Measurements from ENCODE around the gene MEP1B. TPM values are rescaled to one million over a fixed set of nuclear protein-coding genes. Genes with fewer than 3 reads are reported as not detected.

Gene MEP1B
- total RNA-seq, 1 donor from 2014 or later = not detected

DNA sequence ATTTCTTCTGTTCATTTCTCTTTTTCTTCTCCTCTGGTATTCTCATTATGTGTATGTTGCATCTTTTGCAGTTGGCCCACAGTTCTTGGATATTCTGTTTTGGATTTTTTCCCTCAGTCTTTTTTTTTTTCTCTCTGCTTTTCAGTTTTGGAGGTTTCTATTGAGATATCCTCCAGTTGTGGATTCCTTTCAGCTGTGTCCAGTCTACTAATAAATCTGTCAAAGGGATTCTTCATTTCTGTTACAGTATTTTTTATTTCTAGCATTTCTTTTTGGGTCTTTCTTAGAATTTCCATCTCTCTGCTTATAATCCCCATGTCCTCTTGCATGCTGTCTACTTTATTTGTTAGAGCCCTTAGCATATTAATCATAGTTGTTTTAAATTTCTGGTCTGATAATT is 6.3 kb upstream of the MEP1B start:
- DNase-seq (ENCODE audit: low read depth) = no peak
- H3K4me3 ChIP-seq (ENCODE audit: low read depth, low read length) = no peak overlapping the region
- TF ChIP-seq, protein P1, sequence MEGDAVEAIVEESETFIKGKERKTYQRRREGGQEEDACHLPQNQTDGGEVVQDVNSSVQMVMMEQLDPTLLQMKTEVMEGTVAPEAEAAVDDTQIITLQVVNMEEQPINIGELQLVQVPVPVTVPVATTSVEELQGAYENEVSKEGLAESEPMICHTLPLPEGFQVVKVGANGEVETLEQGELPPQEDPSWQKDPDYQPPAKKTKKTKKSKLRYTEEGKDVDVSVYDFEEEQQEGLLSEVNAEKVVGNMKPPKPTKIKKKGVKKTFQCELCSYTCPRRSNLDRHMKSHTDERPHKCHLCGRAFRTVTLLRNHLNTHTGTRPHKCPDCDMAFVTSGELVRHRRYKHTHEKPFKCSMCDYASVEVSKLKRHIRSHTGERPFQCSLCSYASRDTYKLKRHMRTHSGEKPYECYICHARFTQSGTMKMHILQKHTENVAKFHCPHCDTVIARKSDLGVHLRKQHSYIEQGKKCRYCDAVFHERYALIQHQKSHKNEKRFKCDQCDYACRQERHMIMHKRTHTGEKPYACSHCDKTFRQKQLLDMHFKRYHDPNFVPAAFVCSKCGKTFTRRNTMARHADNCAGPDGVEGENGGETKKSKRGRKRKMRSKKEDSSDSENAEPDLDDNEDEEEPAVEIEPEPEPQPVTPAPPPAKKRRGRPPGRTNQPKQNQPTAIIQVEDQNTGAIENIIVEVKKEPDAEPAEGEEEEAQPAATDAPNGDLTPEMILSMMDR (conservative IDR thresholded peaks at IDR 0.05; ENCODE audit: low read depth, low read length) = no peak

DNA sequence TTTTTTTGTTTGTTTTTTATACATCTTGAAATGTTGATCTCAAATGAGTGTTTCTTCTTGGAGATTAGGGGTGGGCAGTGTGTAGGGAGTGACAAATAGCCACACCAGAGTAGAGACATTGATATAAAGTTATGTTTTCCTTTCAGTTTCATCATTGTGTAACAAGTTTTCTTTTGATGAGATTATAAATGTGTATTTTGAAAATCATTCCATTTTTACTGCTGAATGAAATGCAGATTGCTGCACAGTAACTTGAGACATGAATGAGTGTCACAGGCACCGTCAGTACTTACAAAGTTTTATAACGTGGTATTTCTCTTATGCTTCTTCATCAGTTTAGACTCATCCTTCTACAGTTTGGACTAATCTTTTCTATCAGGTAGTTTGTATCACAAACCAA is 370 bp downstream of the MEP1B start:
- no peak overlapping the region for H3K4me3 ChIP-seq (ENCODE audit: low read depth, low read length)
- TF ChIP-seq, protein P1 (conservative IDR thresholded peaks at IDR 0.05; ENCODE audit: low read depth, low read length) = no peak
- DNase-seq (ENCODE audit: low read depth) = no peak

DNA sequence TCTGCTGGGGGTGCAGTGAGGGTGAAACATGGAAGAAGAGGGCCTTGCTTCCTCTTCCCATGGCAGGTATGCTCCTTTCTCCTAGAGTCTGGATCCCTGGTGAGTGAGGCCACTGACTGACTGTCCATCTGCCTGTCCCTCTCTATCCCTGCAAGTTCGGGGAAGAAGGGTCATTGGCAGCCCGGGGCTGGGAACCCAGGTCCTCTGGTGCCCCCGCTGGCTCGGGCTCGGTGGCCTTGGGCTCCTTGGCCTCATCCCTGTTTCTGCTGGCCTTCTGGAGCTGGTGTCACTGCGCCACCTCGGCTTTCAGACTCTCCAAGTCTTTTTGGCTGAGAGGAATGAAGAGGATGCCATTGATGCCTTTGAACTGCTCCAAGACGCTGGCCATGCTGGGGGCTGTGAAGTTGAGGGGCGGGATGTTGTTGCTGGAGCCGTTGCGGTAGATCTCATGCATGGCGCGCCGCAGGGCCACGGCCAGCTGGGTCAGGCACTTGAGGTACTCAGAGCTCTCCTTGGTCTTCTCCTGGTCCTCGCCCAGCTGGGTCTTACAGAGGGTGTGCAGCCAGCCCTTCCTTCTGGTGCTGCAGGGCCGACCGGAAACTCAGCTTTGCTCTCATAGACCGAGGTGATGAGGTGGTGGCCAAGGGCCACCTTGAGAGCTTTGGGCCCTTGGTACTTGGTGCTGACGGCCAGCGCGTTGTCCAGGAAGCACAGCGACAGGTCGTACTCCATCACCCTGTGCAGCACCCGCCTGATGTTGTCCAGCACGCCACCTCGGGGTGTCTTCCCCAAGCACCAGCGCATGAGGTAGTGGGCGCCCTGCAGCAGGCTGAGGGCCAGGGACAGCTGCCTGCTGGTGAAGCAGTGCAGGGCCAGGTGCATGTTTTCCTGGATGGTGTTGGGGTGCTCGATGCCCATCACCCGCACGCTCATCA is 6.3 kb downstream of the MEP1B start:
- no peak for DNase-seq (ENCODE audit: low read depth)
- TF ChIP-seq, protein P1 (conservative IDR thresholded peaks at IDR 0.05; ENCODE audit: low read depth, low read length) = no peak
- H3K4me3 ChIP-seq (ENCODE audit: low read depth, low read length) = no peak overlapping the region

DNA sequence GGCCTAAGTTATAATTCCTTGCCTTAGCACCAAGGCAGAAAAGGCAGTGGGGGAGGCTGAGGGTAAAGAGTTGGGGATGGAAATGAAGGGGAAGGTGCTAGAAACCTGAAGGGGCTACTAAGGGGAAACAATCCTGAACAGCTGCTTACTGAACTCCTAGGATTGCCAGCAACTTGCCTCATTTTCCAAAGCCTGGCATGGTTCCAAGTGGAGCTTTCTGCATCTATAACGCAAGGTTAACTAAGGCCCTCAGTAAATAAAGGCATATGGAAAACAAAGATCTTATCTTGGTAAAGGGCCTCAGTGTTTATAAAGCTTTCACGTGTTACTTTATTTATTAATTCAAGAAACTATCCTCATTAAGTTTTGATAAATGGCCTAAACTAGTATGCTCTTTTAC is 10.9 kb downstream of the MEP1B start:
- TF ChIP-seq, protein P1 (conservative IDR thresholded peaks at IDR 0.05; ENCODE audit: low read depth, low read length) = no peak
- DNase-seq (ENCODE audit: low read depth) = no peak
- no peak overlapping the region for H3K4me3 ChIP-seq (ENCODE audit: low read depth, low read length)

DNA sequence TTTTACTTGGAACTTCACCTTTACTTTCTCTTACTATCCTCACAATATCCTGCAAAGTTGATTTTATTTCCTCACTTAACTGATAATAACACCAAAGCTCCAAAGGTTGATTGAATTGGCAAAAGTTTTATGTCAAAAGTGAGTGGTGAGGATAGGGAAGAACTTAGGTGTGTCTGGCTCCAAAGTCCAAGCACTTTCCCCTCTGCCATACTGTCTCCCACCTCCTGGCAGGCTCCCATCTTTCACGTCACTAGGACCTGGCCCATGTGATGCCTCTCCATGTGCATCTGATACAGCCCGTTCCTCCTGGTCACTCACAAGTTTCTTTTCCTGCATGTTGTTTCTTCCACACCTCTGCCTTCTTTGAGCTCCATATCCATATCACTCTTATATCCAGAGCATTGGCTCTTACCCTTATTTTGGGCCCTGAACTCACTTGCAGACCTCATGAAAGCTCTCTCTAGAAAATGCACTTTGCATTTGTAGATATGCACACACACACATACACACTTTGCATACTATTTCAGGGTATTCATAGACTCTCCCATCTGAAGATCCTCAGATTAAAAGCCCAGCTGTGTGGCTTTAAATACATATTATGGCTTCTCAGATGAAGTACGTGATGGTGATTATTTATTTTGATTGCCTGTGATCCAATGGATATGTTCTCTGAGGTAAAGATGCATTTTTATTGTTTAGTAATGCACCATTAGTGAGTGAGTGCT is 12.3 kb downstream of the MEP1B start:
- TF ChIP-seq, protein P1 (conservative IDR thresholded peaks at IDR 0.05; ENCODE audit: low read depth, low read length) = no peak
- no peak overlapping the region for H3K4me3 ChIP-seq (ENCODE audit: low read depth, low read length)
- DNase-seq (ENCODE audit: low read depth) = no peak

DNA sequence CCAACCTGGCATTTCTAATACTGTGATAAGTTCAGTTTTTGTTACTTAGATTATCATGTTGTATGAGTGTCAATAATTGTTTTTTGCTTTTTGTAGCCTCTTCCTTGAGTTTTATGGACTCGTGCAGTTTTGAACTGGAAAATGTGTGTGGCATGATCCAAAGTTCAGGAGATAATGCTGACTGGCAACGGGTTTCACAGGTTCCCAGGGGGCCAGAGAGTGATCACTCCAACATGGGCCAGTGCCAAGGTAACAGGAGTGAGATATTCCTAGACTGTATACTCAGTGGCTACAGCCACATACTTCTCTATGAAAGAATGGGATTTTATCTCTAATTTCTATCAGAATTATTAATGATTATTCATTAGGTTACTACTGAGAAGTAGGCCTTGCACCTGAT is 18.2 kb downstream of the MEP1B start:
- H3K4me3 ChIP-seq (ENCODE audit: low read depth, low read length) = no peak overlapping the region
- TF ChIP-seq, protein P1 (conservative IDR thresholded peaks at IDR 0.05; ENCODE audit: low read depth, low read length) = no peak
- DNase-seq (ENCODE audit: low read depth) = no peak

Measured in epithelial cell of proximal tubule (primary cell).